Endodermal cell (in vitro differentiated cells): ENCODE results near the gene CUX1. TPM values are rescaled to one million over a fixed set of nuclear protein-coding genes. Genes with fewer than 3 reads are reported as not detected.
A peak's percentile ranks its signal among the peaks of the same experiment; 100 is the strongest.

ENCODE experiments used
- DNase-seq: peaks from one replicate; pipeline ENCODE4 v3.0.0-alpha.2; 2017
- H3K27ac ChIP-seq: 2 replicates; pipeline ENCODE4 v1.5.1; 2013; ENCODE audit warnings: mild to moderate bottlenecking, low read depth, low read length, moderate library complexity
- H3K27me3 ChIP-seq: 2 replicates; pipeline ENCODE4 v1.6.1; 2013; ENCODE audit warnings: mild to moderate bottlenecking, low read length, moderate library complexity; ENCODE audit not compliant: insufficient read depth, control insufficient read depth, poor library complexity, severe bottlenecking
- H3K36me3 ChIP-seq: 2 replicates; pipeline ENCODE4 v1.7.0; 2013; ENCODE audit warnings: mild to moderate bottlenecking, low read length, moderate library complexity; ENCODE audit not compliant: control insufficient read depth, insufficient read depth
- H3K4me1 ChIP-seq: one replicate; pipeline ENCODE4 v1.7.0; 2013; ENCODE audit warnings: low read length; ENCODE audit not compliant: control insufficient read depth, insufficient read depth
- H3K4me3 ChIP-seq: 2 replicates; pipeline ENCODE4 v1.5.1; 2013; ENCODE audit warnings: mild to moderate bottlenecking, low read length, moderate library complexity
- H3K9ac ChIP-seq: 2 replicates; pipeline ENCODE4 v1.6.1; 2013; ENCODE audit warnings: mild to moderate bottlenecking, low read length, moderate library complexity; ENCODE audit not compliant: poor library complexity, severe bottlenecking; ENCODE audit errors: extremely low read depth
- H3K9me3 ChIP-seq: 2 replicates; pipeline ENCODE4 v1.6.1; 2013; ENCODE audit warnings: mild to moderate bottlenecking, low read length, moderate library complexity; ENCODE audit not compliant: control insufficient read depth
- H3K27ac Mint-ChIP-seq: 2 replicates; pipeline ENCODE4 v1.8.0; 2020; ENCODE audit warnings: mixed read lengths
- H3K27me3 Mint-ChIP-seq: 2 replicates; pipeline ENCODE4 v1.8.0; 2021; ENCODE audit warnings: mild to moderate bottlenecking, mixed read lengths; ENCODE audit not compliant: insufficient read depth
- H3K36me3 Mint-ChIP-seq: 2 replicates; pipeline ENCODE4 v1.8.0; 2020; ENCODE audit warnings: low read depth, mixed read lengths
- H3K4me1 Mint-ChIP-seq: 2 replicates; pipeline ENCODE4 v1.8.0; 2020; ENCODE audit warnings: mixed read lengths
- H3K4me3 Mint-ChIP-seq: 2 replicates; pipeline ENCODE4 v1.8.0; 2020; ENCODE audit warnings: mild to moderate bottlenecking, moderate library complexity, mixed read lengths
- H3K9me3 Mint-ChIP-seq: 2 replicates; pipeline ENCODE4 v1.8.0; 2020; ENCODE audit warnings: mild to moderate bottlenecking, mixed read lengths
- CTCF ChIP-seq: fragments of 200-600 bp; sonication (generic); conservative IDR thresholded peaks from 2 replicates; pipeline ENCODE4 v1.5.0; 2021; ENCODE audit warnings: antibody characterized with exemption, mild to moderate bottlenecking
- WGBS, 2 experiments: methylation state at CpG; one replicate each; pipeline versions ENCODE4 v1.1.5 to v1.1.7; 2013; ENCODE audit warnings: missing lambda C conversion rate in 2 of 2, mixed read lengths in 1 of 2; ENCODE audit not compliant: insufficient coverage in 1 of 2, insufficient read length in 1 of 2; 5-methylcytosine and 5-hydroxymethylcytosine counted together
- total RNA-seq, 2 donors: library from RNA; stranded (reverse); fragmentation: NEBNext Ultra II Directional in 1 of 2; extraction: Animal tissue kit (Norgen Biotek cat#: 25700) in 1 of 2; gene quantifications; 2 replicates in 1 of 2; 3 replicates in 1 of 2; pipeline ENCODE4 v1.2.1, GENCODE V29; 2021

Gene CUX1
- total RNA-seq, 2 donors from 2014 or later, result 85.1 to 108 TPM

- H3K9ac ChIP-seq, result no peak overlapping the region
- H3K27ac Mint-ChIP-seq, result no peak overlapping the region
- no peaks in the 10 kb centered on the region for H3K36me3 ChIP-seq
- peaks cover 9% of the 10 kb centered on the region for H3K36me3 Mint-ChIP-seq
- no peak overlapping the region for H3K27ac ChIP-seq
- DNase-seq, result no peak
- H3K9me3 Mint-ChIP-seq, result no peaks in the 10 kb centered on the region
- no peaks in the 10 kb centered on the region for H3K27me3 ChIP-seq
- 90 to 91% methylated on average over 7 to 12 of the region's 12 CpGs for WGBS, 2 experiments
- H3K4me3 ChIP-seq, result no peak overlapping the region
- H3K9me3 ChIP-seq, result no peaks in the 10 kb centered on the region
- H3K27me3 Mint-ChIP-seq, result no peaks in the 10 kb centered on the region
- no peak overlapping the region for H3K4me3 Mint-ChIP-seq
- no peak for TF ChIP-seq CTCF
- H3K4me1 Mint-ChIP-seq, result peaks cover 57% of the 10 kb centered on the region
- H3K4me1 ChIP-seq, result peaks cover 14% of the 10 kb centered on the region
Measured at GRCh38 chr7:101877882-101878591, 60.6 kb downstream of the CUX1 start.

- TF ChIP-seq CTCF, result no peak
- 90 to 93% methylated on average over 4 of the region's 4 CpGs for WGBS, 2 experiments
- no peak for DNase-seq
Measured at GRCh38 chr7:101878938-101879337, 61.5 kb downstream of the CUX1 start.

GRCh38 chr7:101879565-101879964 is 62.1 kb downstream of the CUX1 start:
- no peaks in the 10 kb centered on the region for H3K36me3 ChIP-seq
- no peaks in the 10 kb centered on the region for H3K9me3 Mint-ChIP-seq
- peaks cover 9% of the 10 kb centered on the region for H3K36me3 Mint-ChIP-seq
- H3K27ac ChIP-seq, result no peak overlapping the region
- WGBS, 2 experiments, result 94 to 95% methylated on average over 7 to 10 of the region's 10 CpGs
- peaks cover 55% of the 10 kb centered on the region for H3K4me1 Mint-ChIP-seq
- peaks cover 18% of the 10 kb centered on the region for H3K4me1 ChIP-seq
- H3K4me3 ChIP-seq, result no peak overlapping the region
- H3K27me3 Mint-ChIP-seq, result no peaks in the 10 kb centered on the region
- H3K4me3 Mint-ChIP-seq, result no peak overlapping the region
- no peaks in the 10 kb centered on the region for H3K27me3 ChIP-seq
- TF ChIP-seq CTCF, result no peak
- DNase-seq, result no peak
- H3K27ac Mint-ChIP-seq, result peak overlapping the region; percentile 84
- no peaks in the 10 kb centered on the region for H3K9me3 ChIP-seq
- H3K9ac ChIP-seq, result no peak overlapping the region

More at GRCh38 chr7:101878938-101879337, 61.5 kb downstream of the CUX1 start:
- Mint-ChIP-seq H3K27ac (no peak overlapping the region), H3K4me3 (no peak overlapping the region), H3K36me3 (peaks cover 9% of the 10 kb centered on the region), H3K4me1 (peaks cover 57% of the 10 kb centered on the region), H3K9me3 (no peaks in the 10 kb centered on the region), H3K27me3 (no peaks in the 10 kb centered on the region)
- H3K9ac ChIP-seq, result no peak overlapping the region
- H3K9me3 ChIP-seq, result no peaks in the 10 kb centered on the region
- no peak overlapping the region for H3K27ac ChIP-seq
- no peak overlapping the region for H3K4me3 ChIP-seq
- H3K4me1 ChIP-seq, result peaks cover 14% of the 10 kb centered on the region
- no peaks in the 10 kb centered on the region for H3K27me3 ChIP-seq
- H3K36me3 ChIP-seq, result no peaks in the 10 kb centered on the region
